Nucleus accumbens (tissue), 56 donors: ENCODE measurements around the gene RGL2.
"Not testable (repeated sequence)": the region's sequence is repeated elsewhere in the genome, so short reads cannot be mapped to it uniquely, and the experiment has no call there.

ENCODE experiments used
- DNase-seq, 56 donors: peaks; one replicate each; lab custom pipeline; 2025; lab: John Stamatoyannopoulos, UW

Gene RGL2

DNA sequence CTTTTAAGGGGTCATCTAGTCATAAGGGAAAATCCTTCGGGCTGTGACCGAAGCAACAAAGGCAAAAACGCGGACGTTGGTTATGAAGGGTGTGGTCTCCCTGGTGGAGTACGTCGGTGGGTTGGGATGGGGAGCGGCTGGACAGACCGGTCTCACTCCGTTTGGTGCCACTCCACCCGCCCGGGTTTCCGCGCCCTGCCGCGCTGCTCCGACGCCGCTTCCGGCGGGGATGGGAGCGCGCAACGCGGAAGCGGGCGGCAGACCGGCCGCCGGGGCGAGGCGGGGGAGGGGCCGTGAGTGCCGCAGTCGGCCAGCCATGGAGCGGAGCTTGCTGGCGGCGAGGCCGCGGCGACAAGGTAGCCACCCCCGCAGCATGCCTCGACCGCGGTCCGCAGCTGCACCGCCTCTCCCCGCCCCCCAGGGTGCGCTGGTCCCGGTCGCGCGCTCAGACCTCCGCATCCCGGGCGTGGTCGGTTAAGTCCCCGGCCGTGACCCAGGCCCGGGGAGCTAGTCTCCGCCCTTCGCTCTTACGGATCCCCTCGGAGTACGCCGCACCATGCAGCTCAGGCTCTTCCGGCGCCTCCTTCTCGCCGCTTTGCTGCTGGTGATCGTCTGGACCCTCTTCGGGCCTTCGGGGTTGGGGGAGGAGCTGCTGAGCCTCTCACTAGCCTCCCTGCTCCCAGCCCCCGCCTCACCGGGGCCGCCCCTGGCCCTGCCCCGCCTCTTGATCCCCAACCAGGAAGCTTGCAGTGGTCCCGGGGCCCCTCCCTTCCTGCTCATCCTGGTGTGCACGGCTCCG is 21.7 kb downstream of the RGL2 start, which contains the start of gene B3GALT4:
Gene B3GALT4 (plus strand): TSS at position 260 of the 799 bp plus-strand sequence. CDS start 297 bp downstream, at position 557.
- peak in 45 of 56 donors; percentile 9 to 79 (median 57) for DNase-seq

DNA sequence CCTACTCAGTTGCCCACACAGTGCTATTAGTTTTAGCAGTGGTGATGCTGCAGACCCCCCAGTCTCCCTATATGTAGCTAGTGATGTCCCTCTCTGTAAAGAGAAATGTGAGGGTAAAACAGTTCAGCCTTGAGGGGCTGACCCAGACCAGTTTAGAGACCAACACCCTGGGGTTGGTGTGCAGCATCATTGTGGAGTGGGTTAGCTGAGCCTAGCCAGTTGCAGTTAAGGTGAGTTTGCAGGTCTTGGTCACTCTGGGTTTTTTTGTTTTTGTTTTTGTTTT is 22.2 kb downstream of the RGL2 start:
- no peak for DNase-seq

DNA sequence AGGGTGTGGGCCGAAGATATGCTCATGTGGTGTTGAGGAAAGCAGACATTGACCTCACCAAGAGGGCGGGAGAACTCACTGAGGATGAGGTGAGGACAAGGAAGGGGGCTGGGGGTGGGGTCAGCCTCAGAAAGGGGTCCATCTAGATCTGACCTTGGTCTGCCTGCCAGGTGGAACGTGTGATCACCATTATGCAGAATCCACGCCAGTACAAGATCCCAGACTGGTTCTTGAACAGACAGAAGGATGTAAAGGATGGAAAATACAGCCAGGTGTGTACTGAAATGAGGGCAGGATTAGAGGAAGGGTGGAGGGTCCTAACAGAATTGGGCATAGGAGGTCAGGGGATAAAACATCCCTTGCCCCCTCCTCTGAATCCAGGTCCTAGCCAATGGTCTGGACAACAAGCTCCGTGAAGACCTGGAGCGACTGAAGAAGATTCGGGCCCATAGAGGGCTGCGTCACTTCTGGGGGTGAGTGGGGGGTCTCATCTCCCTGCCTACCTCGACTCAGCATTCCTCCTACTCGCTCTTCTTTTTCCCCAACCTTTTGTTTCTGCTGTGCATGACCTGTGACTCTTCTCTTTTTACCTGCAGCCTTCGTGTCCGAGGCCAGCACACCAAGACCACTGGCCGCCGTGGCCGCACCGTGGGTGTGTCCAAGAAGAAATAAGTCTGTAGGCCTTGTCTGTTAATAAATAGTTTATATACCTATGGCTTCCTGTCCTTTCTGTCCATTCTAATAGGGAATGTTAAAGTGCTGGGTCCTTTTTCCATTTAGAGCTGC is 22.8 kb downstream of the RGL2 start:
- not testable (repeated sequence) for DNase-seq

DNA sequence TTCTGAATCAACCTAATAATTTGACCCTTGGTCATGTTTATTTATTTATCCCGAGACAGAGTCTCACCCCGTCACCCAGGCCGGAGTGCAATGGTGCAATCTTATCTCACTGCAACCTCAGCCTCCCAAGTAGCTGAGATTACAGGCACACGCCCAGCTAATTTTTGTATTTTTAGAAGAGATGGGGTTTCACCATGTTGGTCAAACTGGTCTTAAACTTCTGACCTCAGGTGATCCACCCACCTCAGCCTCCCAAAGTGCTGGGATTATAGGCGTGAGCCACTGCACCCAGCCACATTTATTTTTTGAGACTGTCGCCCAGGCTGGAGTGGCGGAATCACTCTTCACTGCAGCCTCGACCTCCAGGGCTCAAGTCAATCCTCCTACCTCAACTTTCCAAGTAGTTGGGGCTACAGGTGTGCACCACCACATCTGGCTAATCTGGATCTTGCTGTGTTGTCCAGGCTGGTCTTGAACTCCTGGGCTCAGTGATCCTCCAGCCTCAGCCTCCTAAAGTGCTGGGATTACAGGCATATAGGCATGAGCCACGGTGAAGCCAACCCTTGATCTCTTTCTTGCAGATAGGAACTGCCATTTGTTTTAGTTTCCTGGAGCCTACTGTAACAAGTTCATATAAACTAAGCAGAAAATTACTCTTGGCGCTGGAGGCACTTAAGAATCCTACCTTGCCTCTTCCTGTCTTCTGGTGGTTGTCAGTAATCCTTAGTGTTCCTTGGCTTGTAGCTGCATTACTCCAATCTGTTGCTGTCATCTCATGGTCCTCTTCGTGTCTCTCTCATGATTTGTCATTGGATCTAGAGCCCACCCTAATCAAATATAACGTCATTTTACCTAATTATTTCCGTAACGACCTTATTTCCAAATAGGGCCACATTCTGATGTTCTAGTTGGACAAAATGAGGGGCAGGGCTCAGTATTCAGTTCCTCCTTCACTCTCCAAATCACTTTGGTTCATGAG is 24.5 kb downstream of the RGL2 start:
- DNase-seq: no peak

- no peak for DNase-seq
These were observed 25.4 kb downstream of the RGL2 start for GRCh38 chr6:33273129-33273923.

DNA sequence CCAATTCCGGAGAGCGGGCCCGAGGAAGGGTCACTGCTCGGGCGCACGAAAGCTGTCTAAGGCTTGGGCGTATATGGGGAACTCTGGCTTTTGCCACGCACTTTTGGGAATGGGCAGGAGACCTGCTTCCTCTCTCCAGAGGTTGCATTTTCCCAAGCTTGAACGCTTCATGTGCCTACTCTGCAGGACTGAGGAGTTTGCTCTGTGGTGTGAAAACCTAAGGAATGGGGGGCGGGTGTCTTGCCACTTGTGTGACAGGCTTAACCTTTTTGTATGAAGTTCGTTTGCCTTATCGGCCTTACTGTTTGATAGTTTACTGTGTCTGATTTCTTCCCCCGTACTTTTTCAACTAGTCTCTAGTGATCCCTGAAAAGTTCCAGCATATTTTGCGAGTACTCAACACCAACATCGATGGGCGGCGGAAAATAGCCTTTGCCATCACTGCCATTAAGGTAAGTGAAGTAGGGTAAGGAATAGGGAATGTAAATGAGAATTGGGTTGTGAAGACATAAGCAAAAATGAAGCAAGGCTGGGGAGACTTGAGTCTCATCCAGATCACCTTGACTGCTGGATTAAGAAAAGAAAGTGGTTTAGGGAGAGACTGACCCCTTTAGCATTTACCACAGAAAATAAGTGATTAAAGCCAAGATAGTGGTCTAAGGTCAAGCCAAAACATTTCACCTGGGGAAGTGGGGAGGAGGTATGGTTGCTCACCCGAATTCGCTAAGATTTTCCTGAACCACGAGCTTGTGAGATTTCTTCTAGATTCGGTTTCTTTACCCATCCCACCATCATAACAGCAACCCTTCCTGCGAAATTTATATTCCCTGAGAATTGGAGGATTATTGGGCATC is 26.2 kb downstream of the RGL2 start:
- DNase-seq: no peak

GRCh38 chr6:33271468-33272274 is 27.1 kb downstream of the RGL2 start, which contains the start of the genes RPS18 and VPS52:
Gene RPS18 (plus strand): TSS chr6:33272075. CDS start chr6:33272120, 45 bp downstream.
Gene VPS52 (minus strand): TSS chr6:33271876. CDS start chr6:33271675, 201 bp downstream.
- DNase-seq: peak in 55 of 56 donors; percentile 72 to 98 (median 92)

- DNase-seq: no peak
These were observed 27.6 kb downstream of the RGL2 start for GRCh38 chr6:33271117-33271467.

DNA sequence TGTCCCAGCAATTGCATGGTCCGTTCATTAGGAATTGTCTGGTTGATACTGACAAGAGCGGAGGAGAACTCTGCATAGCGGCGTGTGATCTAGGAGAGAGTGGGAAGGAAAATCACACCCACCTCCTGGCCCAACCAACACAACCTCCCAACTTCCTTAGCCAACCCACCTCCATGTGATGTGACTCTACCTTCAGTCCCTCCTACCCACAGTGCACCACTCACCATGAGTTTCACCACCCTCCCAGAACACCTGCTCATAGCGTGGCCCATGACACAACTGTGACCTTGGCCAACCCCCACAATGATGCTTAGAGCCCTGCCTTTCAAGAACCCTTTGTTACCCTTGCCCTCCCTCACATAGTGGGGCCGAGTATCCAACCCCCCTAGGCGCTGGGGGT is 34.7 kb downstream of the RGL2 start:
- DNase-seq: no peak

- DNase-seq: not testable (repeated sequence)
These were observed 36.3 kb downstream of the RGL2 start for GRCh38 chr6:33262490-33262889.

GRCh38 chr6:33259032-33259431 is 39.7 kb downstream of the RGL2 start:
- DNase-seq: no peak

GRCh38 chr6:33254591-33254990 is 44.2 kb downstream of the RGL2 start:
- DNase-seq: no peak

- no peak for DNase-seq
These were observed 46.0 kb downstream of the RGL2 start for GRCh38 chr6:33252759-33253158.

DNA sequence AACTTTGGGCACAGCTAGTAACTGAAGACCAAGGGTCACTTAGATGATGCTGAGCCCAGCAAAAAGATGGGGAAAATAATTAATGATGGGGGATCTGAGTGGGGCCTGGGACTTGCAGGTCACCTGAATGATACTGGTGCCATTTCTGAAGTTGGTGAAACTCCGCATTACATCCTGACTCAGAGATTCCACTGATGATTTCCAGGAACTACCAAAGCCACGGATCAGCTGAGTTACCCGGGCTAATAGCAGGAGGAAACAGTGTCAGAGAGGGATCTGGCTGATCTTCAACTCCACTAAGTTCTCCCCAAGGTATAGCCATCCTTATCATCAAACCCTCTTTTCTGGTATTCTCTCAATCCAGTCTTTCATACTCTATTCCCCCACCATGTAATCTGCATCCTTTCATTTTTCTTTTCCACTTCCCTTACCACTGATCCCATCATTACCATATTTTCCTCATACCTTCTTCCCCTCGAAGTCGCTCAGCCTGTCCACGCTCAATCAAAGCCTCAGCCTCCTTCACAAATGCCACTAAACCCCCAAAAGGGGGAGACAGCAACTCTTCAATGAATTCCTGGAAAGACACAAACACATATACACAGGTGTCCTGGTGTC is 47.2 kb downstream of the RGL2 start:
- no peak for DNase-seq

GRCh38 chr6:33250731-33251130 is 48.0 kb downstream of the RGL2 start:
- DNase-seq: no peak

DNA sequence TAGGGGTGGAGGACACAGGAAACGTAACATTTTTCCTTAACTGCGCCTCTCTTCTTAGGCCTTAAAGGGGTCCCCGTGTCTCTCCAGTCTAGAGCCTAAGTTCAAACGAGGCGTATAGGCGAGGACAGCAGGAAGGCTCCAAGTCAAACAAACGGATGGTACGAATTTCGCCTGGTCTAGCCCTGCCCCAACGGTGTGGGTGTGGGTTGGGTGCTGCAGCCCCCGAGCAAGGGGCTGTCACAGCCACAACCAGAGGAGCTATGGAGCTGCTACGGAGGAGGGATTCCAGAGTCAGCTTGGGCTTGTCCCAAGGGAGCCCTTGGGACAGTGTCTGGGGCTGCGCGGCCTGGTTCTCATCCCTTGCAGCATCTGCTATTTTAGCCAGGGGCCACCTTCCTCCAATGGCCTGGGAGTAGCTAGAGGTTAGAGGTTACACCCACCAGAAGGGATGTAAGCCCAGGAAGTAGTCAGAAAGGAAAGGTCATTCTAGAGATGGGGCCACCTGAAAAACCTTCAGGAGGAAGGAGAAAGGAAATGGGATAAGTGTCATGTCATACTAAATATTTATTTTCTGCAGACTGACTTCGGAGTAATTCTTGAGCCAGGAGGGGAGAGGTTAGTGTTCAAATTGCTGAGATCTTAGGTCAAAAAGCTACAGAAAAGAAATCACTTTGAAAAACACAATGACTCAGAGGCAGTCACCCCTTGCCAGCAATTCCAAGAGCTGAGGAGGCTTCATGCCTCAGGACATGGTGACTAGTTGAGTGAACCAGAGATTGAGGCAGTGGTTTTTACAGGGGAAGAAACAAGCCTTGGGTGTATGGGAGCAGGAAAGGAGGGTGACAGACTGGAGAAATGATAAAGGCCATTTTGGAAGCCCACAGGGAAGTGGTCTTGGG is 48.8 kb downstream of the RGL2 start:
- peak in 2 of 56 donors; percentile 23 to 40 for DNase-seq
